K562 (cell line): ENCODE data around the gene SHISAL1. TPM values are rescaled to one million over a fixed set of nuclear protein-coding genes. Genes with fewer than 3 reads are reported as not detected.
"Not testable (repeated sequence)": the region's sequence is repeated elsewhere in the genome, so short reads cannot be mapped to it uniquely, and the experiment has no call there.

Source experiments
- ATAC-seq: fragments of 200-7000 bp; cut with Tn5 transposase; 3 replicates; pipeline ENCODE4 v1.9.1; 2020; ENCODE audit warnings: moderate library complexity
- BruUV-seq: library from RNA; stranded (reverse); fragments of 400-500 nt; replicated peaks from 2 replicates; lab custom pipeline; 2021; lab: Mats Ljungman, UMichigan
- CTCF ChIA-PET: fragments of 300-600 bp; formaldehyde crosslinking; extraction: SDS; loops from one replicate; lab custom pipeline; 2021; ENCODE audit warnings: low intra/inter-chr PET ratio; lab: Yijun Ruan, JAX
- POLR2A ChIA-PET: fragments of 300-600, 350-650 bp; sonication (Branson Sonifier 250); formaldehyde crosslinking; extraction: SDS; loops from one replicate; lab custom pipeline; 2021; ENCODE audit warnings: antibody characterized with exemption, inconsistent platforms; lab: Yijun Ruan, JAX
- DNase-seq, 4 experiments: peaks; one replicate each; pipeline versions ENCODE4 v3.0.0 to v3.0.0-alpha.2; 2011 to 2018; ENCODE audit warnings: low spot score in 3 of 4, mixed read lengths in 3 of 4; ENCODE audit errors: extremely low read depth in 1 of 4
- FAIRE-seq: peaks from 2 replicates; lab custom pipeline; 2011; peaks lifted over from hg19 to GRCh38; lab: Jason Lieb, UNC
- H2AFZ ChIP-seq: 2 replicates; pipeline ENCODE4 v1.6.0; 2011; ENCODE audit warnings: low read depth, low read length, control low read depth, inconsistent platforms
- H3K27ac ChIP-seq: fragments of 200-600 bp; 3 replicates; pipeline ENCODE4 v1.8.0; 2011; ENCODE audit warnings: low read depth, mild to moderate bottlenecking, control low read depth, inconsistent platforms, low read length, moderate library complexity, mixed read lengths; ENCODE audit errors: extremely low read depth
- H3K27me3 ChIP-seq, 2 experiments: fragments of 300-600 bp in 1 of 2; 2 replicates in 1 of 2; 3 replicates in 1 of 2; pipeline versions ENCODE4 v1.6.0 to v1.8.0; 2011; ENCODE audit warnings: inconsistent platforms in 2 of 2, low read length in 2 of 2, mild to moderate bottlenecking in 1 of 2, mixed read lengths in 1 of 2, moderate library complexity in 1 of 2; ENCODE audit not compliant: control insufficient read depth in 2 of 2, insufficient read depth in 2 of 2
- H3K36me3 ChIP-seq: fragments of 300-600 bp; 3 replicates; pipeline ENCODE4 v1.8.0; 2011; ENCODE audit warnings: mild to moderate bottlenecking, low read length, inconsistent platforms; ENCODE audit not compliant: control insufficient read depth, insufficient read depth
- H3K4me1 ChIP-seq, 2 experiments: fragments of 200-600 bp in 1 of 2; replicated peaks in 1 of 2; 2 replicates in 1 of 2; 3 replicates in 1 of 2; pipeline versions ENCODE4 v1.5.1 to v1.8.0; 2011; ENCODE audit warnings: inconsistent platforms in 2 of 2, low read length in 2 of 2, mild to moderate bottlenecking in 1 of 2, mixed read lengths in 1 of 2, moderate library complexity in 1 of 2; ENCODE audit not compliant: control insufficient read depth in 2 of 2, insufficient read depth in 2 of 2
- H3K4me2 ChIP-seq: 2 replicates; pipeline ENCODE4 v1.6.1; 2011; ENCODE audit warnings: low read length, control low read depth, inconsistent platforms, mixed read lengths; ENCODE audit not compliant: insufficient read depth
- H3K4me3 ChIP-seq: fragments of 200-600 bp; sonication (generic), shearing (Covaris generic); 2 replicates; pipeline ENCODE4 v1.5.1; 2016; ENCODE audit warnings: control low read depth, inconsistent platforms
- H3K79me2 ChIP-seq: fragments of 200-600 bp; 3 replicates; pipeline ENCODE4 v1.8.0; 2011; ENCODE audit warnings: low read length, inconsistent platforms; ENCODE audit not compliant: control insufficient read depth, insufficient read depth
- H3K9ac ChIP-seq, 2 experiments: 2 replicates each; pipeline versions ENCODE4 v1.6.0 to v1.6.1; 2011; ENCODE audit warnings: low read depth in 2 of 2, low read length in 2 of 2, control low read depth in 1 of 2, inconsistent platforms in 1 of 2, mild to moderate bottlenecking in 1 of 2, mixed read lengths in 1 of 2; ENCODE audit not compliant: insufficient read depth in 1 of 2
- H3K9me1 ChIP-seq: one replicate; pipeline ENCODE4 v1.6.0; 2011; ENCODE audit warnings: inconsistent platforms, mild to moderate bottlenecking, low read length, moderate library complexity; ENCODE audit not compliant: control insufficient read depth, insufficient read depth
- H3K9me3 ChIP-seq: replicated peaks from 2 replicates; pipeline ENCODE4 v1.5.1; 2011; ENCODE audit warnings: low read depth, low read length, inconsistent platforms; ENCODE audit not compliant: control insufficient read depth, insufficient read depth
- H4K20me1 ChIP-seq: replicated peaks from 2 replicates; pipeline ENCODE4 v1.6.1; 2011; ENCODE audit warnings: low read length, inconsistent platforms, mixed read lengths; ENCODE audit not compliant: control insufficient read depth, insufficient read depth
- CHD2 ChIP-seq: IDR thresholded peaks from 2 replicates; pipeline ENCODE4 v1.6.1; 2011; ENCODE audit warnings: low read depth, low read length
- ERF ChIP-seq: fragments of 450-650 bp; formaldehyde crosslinking; IDR thresholded peaks from 2 replicates; pipeline ENCODE4 v1.4.0; 2020; ENCODE audit warnings: mild to moderate bottlenecking, mixed read lengths
- IRF2 ChIP-seq: sonication (generic); formaldehyde crosslinking; IDR thresholded peaks from 2 replicates; pipeline ENCODE4 v1.8.1; 2022; ENCODE audit warnings: mild to moderate bottlenecking, missing genetic modification reagents
- KDM5B ChIP-seq: fragments of 200-600 bp; sonication (generic); IDR thresholded peaks from 2 replicates; pipeline ENCODE4 v1.6.1; 2012; ENCODE audit warnings: low read depth, mild to moderate bottlenecking, moderate library complexity, low read length, control low read depth, inconsistent platforms; ENCODE audit not compliant: insufficient replicate concordance
- MAZ ChIP-seq, 2 experiments: fragments of 450-650 bp in 1 of 2; sonication (generic) in 1 of 2; formaldehyde crosslinking; IDR thresholded peaks in 1 of 2; conservative IDR thresholded peaks in 1 of 2; 2 replicates each; pipeline versions ENCODE4 v1.4.0 to v1.5.0; 2020; ENCODE audit warnings: mild to moderate bottlenecking in 1 of 2, missing genetic modification reagents in 1 of 2
- MEF2A ChIP-seq: IDR thresholded peaks from 2 replicates; pipeline ENCODE4 v1.6.1; 2011; ENCODE audit warnings: low read depth, mild to moderate bottlenecking, low read length, moderate library complexity; ENCODE audit not compliant: control insufficient read depth
- SMARCA4 ChIP-seq: fragments of 450-650 bp; IDR thresholded peaks from 2 replicates; pipeline ENCODE4 v1.6.1; 2016
- ZKSCAN8 ChIP-seq: fragments of 200-800 bp; sonication (Bioruptor generic); IDR thresholded peaks from 2 replicates; pipeline ENCODE4 v1.6.1; 2016; ENCODE audit warnings: missing genetic modification characterization, missing compliant biosample characterization
- ZNF175 ChIP-seq: fragments of 200-800 bp; sonication (Bioruptor generic); IDR thresholded peaks from 2 replicates; pipeline ENCODE4 v1.6.1; 2016; ENCODE audit warnings: low read depth, mild to moderate bottlenecking, missing genetic modification characterization, missing compliant biosample characterization
- WGBS: fragments of 100-300 bp; shearing (Covaris generic); methylation state at CpG from one replicate; pipeline ENCODE4 v1.1.6; 2016; ENCODE audit warnings: low coverage, mixed read lengths; ENCODE audit not compliant: insufficient coverage; ENCODE audit errors: missing lambda C conversion rate; 5-methylcytosine and 5-hydroxymethylcytosine counted together
- in situ Hi-C: fragments of 300-500 bp; cut with MboI; formaldehyde crosslinking; loops from 4 replicates; pipeline ENCODE4 v1.15.0; 2018; ENCODE audit warnings: inconsistent platforms, mixed read lengths
- intact Hi-C: fragments of 100-400 bp; cut with micrococcal nuclease; formaldehyde crosslinking; loops from 2 replicates; pipeline ENCODE4 v1.14.2; 2022
- polyA plus RNA-seq, 8 experiments: library from polyadenylated mRNA; depleted of rRNA in 4 of 8; stranded (reverse) in 5 of 8; unstranded in 3 of 8; fragments of >200 nt; fragmentation: Nextera tagmentation in 2 of 8; fragmentation: Illumina TruSeq in 1 of 8; extraction: Ambion mirVana in 2 of 8; extraction: Trizol in 1 of 8; gene quantifications; 2 replicates each; pipeline versions ENCODE4 v1.2.1 to v1.2.3, GENCODE V29; 2011 to 2014; ENCODE audit warnings: inconsistent platforms in 1 of 8, missing spikeins in 1 of 8
- total RNA-seq, 7 experiments: library from RNA; depleted of rRNA in 6 of 7; stranded (reverse); fragments of >200 nt in 6 of 7; fragmentation: Illumina TruSeq in 2 of 7; extraction: Trizol in 2 of 7; gene quantifications; 2 replicates each; pipeline versions ENCODE4 v1.2.1 to v1.2.3, GENCODE V29; 2011 to 2021; ENCODE audit warnings: low replicate concordance in 1 of 7

SHISAL1 gene
- total and polyA plus RNA-seq, 9 of the 15 experiments (the other 6 are each of a cell fraction or from before 2014, with no cell fraction given): not detected

DNA sequence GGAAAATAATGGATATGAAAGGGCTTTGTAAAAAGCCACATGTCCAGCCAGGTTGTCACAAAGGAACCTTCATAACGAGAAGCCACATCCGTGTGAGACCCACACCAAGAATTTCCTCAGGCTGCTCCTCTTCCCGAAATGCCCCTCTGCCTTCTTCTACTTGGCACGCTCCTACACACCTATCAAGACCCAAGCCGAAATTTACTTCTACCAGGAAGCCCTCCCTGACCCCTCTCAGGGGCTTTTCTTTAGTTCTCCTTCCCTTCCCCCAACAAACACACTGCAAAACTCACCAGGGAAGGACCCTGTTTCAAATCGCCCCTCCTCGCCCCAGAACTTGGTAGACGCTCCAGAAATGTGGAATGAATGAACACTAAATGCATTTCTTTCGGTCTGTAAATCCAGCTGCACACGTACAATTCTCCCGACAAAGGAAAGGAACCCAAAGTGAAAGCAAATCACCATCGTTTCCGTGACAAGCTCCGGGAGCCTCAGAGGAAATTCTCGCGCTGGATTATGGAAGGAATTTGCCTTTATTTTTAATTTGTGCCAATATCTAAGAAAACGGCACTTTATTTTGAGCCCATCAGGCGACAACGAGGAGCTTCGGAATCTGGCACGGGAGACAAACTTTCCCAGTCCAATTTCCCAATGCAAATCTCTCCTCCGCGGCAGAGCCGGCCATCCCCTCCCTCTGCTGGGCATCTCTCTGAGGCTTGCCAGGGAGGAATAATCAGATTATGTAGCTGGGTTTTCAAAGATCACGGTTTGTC, 13.2 kb upstream of the SHISAL1 start:
- H3K79me2 ChIP-seq: no peaks in the 10 kb centered on the region
- no peak overlapping the region for H3K4me3 ChIP-seq
- intact Hi-C loops (no loop called here), in situ Hi-C loops (no loop called here)
- DNase-seq: no peak
- H3K4me1 ChIP-seq: no peaks in the 10 kb centered on the region; a peak in 1 of 5 replicates
- no peaks in the 10 kb centered on the region for H3K9me1 ChIP-seq
- H3K4me2 ChIP-seq: no peak overlapping the region
- ChIA-PET CTCF (no interaction called here), POLR2A (interaction anchor here (0.6 to 0.7 kb wide), 2 partner anchors 81 to 511 kb away, joined by 3 read pairs; no protein-coding TSS in a partner anchor)
- TF ChIP-seq ZNF175 (CRISPR knock-in tag) (no peak), IRF2 (CRISPR knock-in tag) (no peak), MAZ (CRISPR knock-in tag; conservative IDR thresholded peaks at IDR 0.05 in 1 of 2, IDR thresholded peaks at IDR 0.05 in 1 of 2) (no peak), ZKSCAN8 (CRISPR knock-in tag) (no peak), ERF (CRISPR knock-in tag) (no peak), KDM5B (no peak), MEF2A (no peak), SMARCA4 (no peak), CHD2 (no peak)
- peaks cover 2 to 12% of the 10 kb centered on the region in 2 experiments; a peak in 3 of 5 replicates for H3K27me3 ChIP-seq
- 3% methylated on average over 20 of the region's 25 CpGs for WGBS
- no TSS peak for BruUV-seq
- no peak overlapping the region for H3K27ac ChIP-seq
- H3K36me3 ChIP-seq: no peaks in the 10 kb centered on the region
- H3K9ac ChIP-seq: no peak overlapping the region
- H2AFZ ChIP-seq: no peak overlapping the region
- H4K20me1 ChIP-seq: no peaks in the 10 kb centered on the region
- no peaks in the 10 kb centered on the region for H3K9me3 ChIP-seq
- ATAC-seq: no peak
- FAIRE-seq: no peak

- H3K79me2 ChIP-seq, BruUV-seq, H3K9me1 ChIP-seq, POLR2A ChIA-PET, intact Hi-C loops, H3K9me3 ChIP-seq, FAIRE-seq, H3K9ac ChIP-seq, H3K4me2 ChIP-seq, H3K4me1 ChIP-seq, in situ Hi-C loops, ATAC-seq, CTCF ChIA-PET, H4K20me1 ChIP-seq, H3K27ac ChIP-seq, DNase-seq, H2AFZ ChIP-seq, H3K4me3 ChIP-seq, H3K36me3 ChIP-seq: not testable (repeated sequence)
- H3K27me3 ChIP-seq: peaks cover 2 to 20% of the 10 kb centered on the region in 2 experiments; a peak in 3 of 5 replicates
- WGBS: 0% methylated on average over 1 of the region's 1 CpG
These were observed 10.5 kb upstream of the SHISAL1 start for GRCh38 chr22:44323140-44323790.
